ENCODE data around the gene TBL1Y.
"Not testable (repeated sequence)": the region's sequence is repeated elsewhere in the genome, so short reads cannot be mapped to it uniquely, and the experiment has no call there.

The TBL1Y gene

DNA sequence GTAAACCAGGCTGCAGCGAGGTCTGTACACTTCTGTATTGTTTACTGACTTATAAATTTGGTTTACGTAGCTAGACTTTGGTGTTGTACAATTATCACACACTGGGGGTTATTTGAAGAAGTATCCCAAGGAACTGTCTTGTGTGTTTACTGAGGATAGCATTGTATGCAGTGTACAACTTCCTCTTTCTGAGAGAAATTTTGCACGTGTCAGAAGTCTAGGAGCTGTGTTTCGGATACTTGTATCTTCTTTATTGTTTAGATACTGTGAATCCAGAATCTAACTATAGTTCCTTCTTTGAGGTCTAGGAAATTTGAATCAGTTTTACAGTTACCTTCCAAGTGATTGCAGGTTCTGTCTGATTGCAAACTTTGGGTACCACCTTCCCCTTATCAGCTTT, 64.5 kb downstream of the TBL1Y start:
- no peak for DNase-seq (ENCODE audit: low spot score)

DNA sequence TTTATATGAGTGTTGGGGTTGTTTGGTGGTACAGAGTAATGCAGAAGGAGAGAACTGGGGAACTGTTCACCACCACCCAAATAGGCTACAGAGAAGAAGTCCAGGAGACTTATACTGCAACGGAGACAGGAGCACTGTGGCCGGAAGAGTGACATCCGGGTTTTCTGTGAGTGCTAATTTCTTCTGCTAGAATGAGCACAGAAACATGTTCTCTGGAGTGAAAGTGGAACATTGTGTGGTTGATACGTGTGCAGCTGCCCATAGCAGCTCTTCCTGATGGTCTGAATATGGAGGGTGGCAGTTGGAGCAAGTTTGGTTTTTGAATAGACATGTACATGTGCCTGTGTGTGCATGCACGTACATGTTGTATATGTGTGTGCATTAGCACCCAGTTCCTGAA, 67.3 kb downstream of the TBL1Y start:
- no peak for DNase-seq (ENCODE audit: low spot score)

- DNase-seq (ENCODE audit: low spot score) = no peak
Measured at GRCh38 chrY:6983221-6983620, 72.7 kb downstream of the TBL1Y start.

GRCh38 chrY:6987811-6988210, 77.3 kb downstream of the TBL1Y start:
- no peak for DNase-seq (ENCODE audit: low spot score)

GRCh38 chrY:6989886-6990620, 79.6 kb downstream of the TBL1Y start:
- no peak for DNase-seq (ENCODE audit: low spot score)

DNA sequence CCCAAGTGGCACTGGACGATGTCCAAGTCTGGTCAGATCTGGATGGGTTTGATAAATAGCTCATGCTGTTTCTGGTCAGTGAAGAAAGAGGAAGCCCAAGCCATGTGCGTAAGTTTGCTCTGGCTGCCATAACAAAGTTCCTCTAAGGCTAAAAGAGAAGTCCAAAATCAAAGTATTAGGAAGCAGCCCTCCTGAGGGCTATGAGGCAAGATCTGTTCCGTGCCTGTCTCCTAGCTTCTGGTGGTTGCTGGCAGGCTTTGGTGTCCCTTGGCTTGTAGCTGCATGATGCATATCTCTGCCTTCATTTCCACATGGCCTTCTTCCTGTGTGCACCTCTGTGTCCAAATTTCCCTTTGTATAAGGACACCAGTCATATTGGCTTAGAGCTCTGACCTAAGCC, 81.5 kb downstream of the TBL1Y start:
- DNase-seq (ENCODE audit: low spot score) = no peak

GRCh38 chrY:6995987-6996386, 85.5 kb downstream of the TBL1Y start:
- no peak for DNase-seq (ENCODE audit: low spot score)

DNA sequence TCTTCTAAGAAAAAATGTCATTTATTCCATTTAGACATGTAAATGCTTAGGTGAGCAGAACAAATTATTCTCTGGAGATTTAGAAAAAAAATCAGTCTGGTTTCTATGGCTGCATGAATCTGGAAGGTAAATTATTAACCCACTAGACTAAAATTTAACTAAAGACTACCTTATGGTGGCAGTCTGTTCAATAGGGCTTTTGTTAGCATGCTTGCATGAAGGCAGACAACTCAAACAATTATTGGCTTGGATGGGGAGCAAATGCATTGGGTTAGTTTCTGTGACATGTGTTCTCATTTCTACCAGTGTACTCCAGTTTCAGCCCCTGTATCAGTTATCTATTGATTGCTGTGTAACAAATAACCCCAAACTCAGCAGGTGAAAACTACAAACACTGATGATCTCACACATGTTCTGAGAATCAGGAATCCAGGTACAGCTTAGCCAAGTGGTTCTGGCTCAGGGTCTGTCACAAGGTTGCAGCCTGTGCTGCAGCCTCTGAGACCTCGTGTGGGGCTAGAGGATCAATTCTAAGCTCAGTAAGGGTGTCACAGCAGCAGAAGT, 87.1 kb downstream of the TBL1Y start:
- no peak for DNase-seq (ENCODE audit: low spot score)

DNA sequence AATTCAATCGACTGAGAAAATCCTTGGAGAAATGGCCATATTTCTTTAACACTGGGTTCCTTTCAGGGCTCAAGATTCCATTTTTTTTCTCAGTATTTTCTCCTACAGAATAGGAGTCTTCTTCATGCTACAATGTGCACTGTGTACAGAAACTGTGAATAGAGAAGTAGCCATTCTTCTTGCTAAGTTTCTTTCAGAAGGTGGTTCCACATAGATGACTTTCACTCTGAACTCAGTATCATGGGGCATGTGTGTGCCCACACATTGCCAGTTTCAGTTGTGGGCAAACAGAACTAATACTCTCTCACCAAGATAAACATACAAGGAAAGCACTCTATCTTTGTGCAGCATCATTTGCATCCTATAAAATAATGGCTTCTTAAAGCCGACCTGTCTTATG, 89.4 kb downstream of the TBL1Y start:
- no peak for DNase-seq (ENCODE audit: low spot score)

DNA sequence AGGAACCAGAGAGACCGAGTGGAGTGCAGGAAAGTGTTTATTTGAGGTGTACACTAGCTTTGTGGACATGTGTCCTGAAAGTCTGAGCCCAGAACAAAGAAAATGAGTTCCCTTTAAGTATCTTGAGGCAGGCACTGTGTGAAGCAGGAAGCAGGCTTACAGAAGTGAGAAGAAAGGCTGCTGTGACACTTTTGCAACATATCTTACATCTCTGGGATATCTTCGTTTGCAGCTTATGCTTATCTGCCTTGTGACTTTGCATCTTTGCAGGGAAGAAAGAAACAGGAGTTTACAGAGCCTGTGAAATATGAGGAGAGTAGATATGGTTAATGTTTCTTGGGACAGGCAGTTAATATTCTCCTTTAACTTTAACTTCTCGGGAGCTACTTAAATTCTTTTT, 92.1 kb downstream of the TBL1Y start:
- no peak for DNase-seq (ENCODE audit: low spot score)

GRCh38 chrY:7007911-7008310, 97.4 kb downstream of the TBL1Y start:
- DNase-seq (ENCODE audit: low spot score) = no peak

- no peak for DNase-seq (ENCODE audit: low spot score)
Measured at GRCh38 chrY:7008578-7009355, 98.3 kb downstream of the TBL1Y start.

DNA sequence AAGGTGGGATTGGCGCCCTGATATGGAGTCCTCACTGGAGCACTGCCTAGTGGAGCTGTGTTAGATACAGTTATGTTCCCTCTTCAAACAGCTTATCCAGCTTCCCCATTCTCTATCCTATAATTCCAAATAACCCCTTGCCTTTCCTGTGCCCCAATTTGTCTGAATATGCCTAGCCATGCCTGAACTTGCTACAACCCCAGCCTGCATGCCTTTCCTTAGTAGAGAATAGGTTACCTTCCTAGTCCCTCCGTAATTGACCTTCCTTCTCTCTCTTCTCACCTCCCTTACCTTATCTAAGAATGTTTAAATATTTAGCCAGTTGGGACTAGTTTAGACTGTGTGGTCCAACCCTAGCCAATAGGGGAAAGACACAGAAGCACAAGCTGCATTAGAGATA, 102.6 kb downstream of the TBL1Y start:
- no peak for DNase-seq (ENCODE audit: low spot score)

DNA sequence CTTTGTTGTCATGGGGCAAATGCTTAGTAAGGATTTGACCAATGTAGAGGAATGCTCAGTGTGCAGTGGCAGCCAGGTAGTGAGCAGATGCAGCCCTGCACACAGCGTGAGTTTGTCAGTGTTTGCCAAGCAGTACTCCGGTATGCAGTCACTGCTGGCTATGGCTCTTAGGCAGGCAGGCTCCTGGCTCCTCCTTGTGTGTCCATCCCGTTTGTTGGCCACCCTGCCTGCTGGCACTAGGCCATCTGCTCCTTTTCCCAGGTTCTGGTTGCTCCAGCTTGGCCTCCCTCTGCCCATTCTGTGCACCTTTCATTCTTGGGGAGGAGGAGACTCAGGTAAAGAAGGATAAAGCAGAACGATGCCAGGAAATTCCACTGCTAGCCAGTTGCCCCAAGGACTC, 106.0 kb downstream of the TBL1Y start:
- no peak for DNase-seq (ENCODE audit: low spot score)

DNA sequence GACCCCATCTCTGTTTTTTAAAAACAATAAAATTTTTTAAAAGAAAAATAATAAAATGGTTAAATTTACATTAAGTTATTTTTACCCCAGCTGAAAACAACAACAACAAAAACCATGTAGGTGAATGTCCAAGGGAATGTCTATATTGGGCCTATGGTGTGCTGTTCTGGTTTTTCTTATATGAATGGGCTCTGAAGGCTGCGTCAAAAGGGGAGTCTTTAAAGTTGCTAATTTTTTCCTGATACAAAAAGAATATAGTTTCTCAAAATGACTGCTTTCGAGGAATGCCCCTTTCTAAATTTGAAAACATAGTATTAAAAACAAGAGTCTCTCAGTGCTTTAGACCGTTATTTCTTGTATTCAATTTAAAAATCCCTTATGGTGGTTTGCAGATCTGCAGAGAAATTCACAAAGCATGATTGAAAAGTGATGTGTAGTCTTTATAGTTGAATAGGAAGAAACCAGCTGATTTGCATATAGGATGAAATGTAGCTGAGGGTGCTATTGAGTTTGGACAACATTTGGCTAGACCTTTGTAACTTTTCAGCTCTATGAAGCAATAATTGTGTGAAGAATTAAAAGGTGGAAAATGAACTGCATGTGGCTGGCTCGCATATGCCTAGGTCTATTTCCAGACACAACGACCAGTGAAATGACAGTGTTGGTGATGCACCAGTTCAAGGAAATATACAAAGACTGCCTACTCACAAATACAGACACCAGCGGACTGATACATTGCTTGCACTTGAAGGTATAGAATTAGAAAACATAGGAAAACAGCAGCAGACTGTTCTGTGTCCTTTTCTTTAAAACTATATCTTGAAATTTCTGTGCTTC, 107.0 kb downstream of the TBL1Y start:
- DNase-seq (ENCODE audit: low spot score) = no peak

DNA sequence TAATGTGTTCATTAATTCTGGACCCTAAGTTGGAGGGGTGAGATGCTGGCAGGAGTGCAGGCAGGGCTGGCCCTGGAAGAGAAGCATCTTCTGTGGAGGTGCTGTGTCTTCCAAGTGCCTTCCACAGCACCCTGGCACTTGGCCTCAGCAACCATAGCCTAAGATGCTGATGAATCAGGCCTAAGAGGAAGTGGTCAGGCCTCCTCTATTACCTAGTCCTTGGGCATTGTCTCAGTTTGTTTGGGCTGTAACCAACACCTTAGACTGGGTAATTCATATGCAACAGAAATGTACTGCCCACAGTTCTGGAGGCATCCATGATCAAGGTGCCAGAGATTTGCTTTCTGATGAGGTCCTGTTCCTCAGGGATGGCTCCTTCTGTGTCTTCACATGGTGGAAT, 128.5 kb downstream of the TBL1Y start:
- DNase-seq (ENCODE audit: low spot score) = no peak

DNA sequence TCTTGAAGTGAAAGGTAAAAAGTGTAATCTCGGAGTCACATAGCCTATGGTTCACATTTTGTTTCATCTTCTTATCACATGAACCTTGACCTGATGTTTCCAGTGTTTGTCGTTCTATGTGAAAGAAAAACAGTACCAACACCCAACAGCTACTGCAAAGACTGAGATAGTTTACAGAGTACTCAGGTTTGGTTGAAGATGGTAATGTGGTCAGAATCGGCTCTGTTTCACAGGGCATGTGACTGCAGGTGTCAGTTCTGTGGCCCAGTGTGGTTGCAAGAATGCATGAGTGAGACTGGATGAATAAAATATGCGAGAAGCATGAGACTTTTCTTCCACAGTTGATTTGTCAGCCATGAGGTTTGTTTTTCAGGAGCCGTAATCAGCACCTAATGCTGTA, 130.2 kb downstream of the TBL1Y start:
- no peak for DNase-seq (ENCODE audit: low spot score)

- no peak for DNase-seq (ENCODE audit: low spot score)
Measured at GRCh38 chrY:7041983-7042382, 131.5 kb downstream of the TBL1Y start.

DNA sequence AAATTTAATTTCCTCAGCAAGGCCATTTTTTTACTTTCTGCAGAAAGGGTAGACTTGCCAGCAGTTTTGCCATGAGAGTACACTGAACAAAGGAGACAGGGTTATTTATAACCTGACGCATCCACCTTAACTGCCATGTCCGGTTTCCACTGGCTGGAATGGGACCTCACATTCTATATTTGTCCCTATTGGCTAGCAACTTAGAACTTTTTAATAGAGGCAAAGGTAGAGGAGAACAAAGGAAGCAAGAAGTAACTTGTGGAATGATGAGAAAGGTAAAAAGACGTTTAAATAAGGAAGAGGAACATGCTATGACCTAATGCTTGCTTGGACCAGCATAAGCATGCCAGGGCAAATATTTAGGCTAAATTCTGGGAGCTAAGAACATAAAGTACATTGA, 142.0 kb downstream of the TBL1Y start:
- DNase-seq (ENCODE audit: low spot score) = not testable (repeated sequence)

GRCh38 chrY:7056886-7057285, 146.4 kb downstream of the TBL1Y start:
- no peak for DNase-seq (ENCODE audit: low spot score)

DNA sequence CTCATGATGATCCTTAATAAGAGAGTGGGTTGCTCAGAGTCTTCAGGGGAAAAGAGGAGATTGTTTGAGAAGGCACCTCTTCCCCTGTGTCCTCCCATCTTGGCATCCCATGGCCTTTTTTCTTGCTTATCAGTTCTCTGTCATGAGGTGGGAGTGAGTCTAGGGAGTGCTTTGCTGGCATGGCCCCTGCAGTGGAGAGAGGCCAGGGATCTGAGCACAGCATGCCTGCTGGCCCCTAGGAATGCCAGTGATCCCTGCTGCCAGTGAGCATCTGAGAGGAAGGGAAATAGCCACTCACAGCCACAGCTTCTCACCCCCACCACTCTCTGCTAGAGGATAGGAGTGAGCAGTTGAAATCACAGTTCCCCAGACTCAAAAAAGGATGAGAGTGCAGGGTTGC, 168.2 kb downstream of the TBL1Y start:
- no peak for DNase-seq (ENCODE audit: low spot score)

GRCh38 chrY:7080548-7080947, 170.1 kb downstream of the TBL1Y start:
- not testable (repeated sequence) for DNase-seq (ENCODE audit: low spot score)

GRCh38 chrY:7085606-7086005, 175.1 kb downstream of the TBL1Y start:
- peak; percentile 68 for DNase-seq (ENCODE audit: low spot score)

All from GM03348 (cell line).